Chondrocyte (in vitro differentiated cells): ENCODE data around the gene PDCD10. TPM values are rescaled to one million over a fixed set of nuclear protein-coding genes. Genes with fewer than 3 reads are reported as not detected.
A peak's percentile ranks its signal among the peaks of the same experiment; 100 is the strongest.

Experiments used
- DNase-seq: peaks from one replicate; pipeline ENCODE4 v3.0.0; 2021; ENCODE audit warnings: mixed read lengths, low spot score
- H3K27ac Mint-ChIP-seq: one replicate; pipeline ENCODE4 v1.8.0; 2021; ENCODE audit warnings: mild to moderate bottlenecking, moderate library complexity, mixed read lengths; ENCODE audit not compliant: unreplicated experiment
- H3K27me3 Mint-ChIP-seq: 2 replicates; pipeline ENCODE4 v1.8.0; 2021; ENCODE audit warnings: low read depth, mixed read lengths
- H3K36me3 Mint-ChIP-seq: 2 replicates; pipeline ENCODE4 v1.8.0; 2021; ENCODE audit warnings: low read depth, mixed read lengths
- H3K4me1 Mint-ChIP-seq: 2 replicates; pipeline ENCODE4 v1.8.0; 2021; ENCODE audit warnings: low read depth, mild to moderate bottlenecking, mixed read lengths
- H3K4me3 Mint-ChIP-seq: one replicate; pipeline ENCODE4 v1.8.0; 2021; ENCODE audit warnings: mild to moderate bottlenecking, moderate library complexity, mixed read lengths; ENCODE audit not compliant: unreplicated experiment
- H3K9me3 Mint-ChIP-seq: 2 replicates; pipeline ENCODE4 v1.8.0; 2021; ENCODE audit warnings: low read depth, mixed read lengths
- total RNA-seq: library from RNA; stranded (reverse); gene quantifications from 3 replicates; pipeline ENCODE4 v1.2.1, GENCODE V29; 2021
- TF ChIP-seq, protein P1 (sequence below): fragments of 200-600 bp; sonication (generic); IDR thresholded peaks from 2 replicates; pipeline ENCODE4 v1.5.0; 2021; ENCODE audit warnings: antibody characterized with exemption, mild to moderate bottlenecking, moderate library complexity

Gene PDCD10
- total RNA-seq, 1 donor from 2014 or later: 37.2 TPM

DNA sequence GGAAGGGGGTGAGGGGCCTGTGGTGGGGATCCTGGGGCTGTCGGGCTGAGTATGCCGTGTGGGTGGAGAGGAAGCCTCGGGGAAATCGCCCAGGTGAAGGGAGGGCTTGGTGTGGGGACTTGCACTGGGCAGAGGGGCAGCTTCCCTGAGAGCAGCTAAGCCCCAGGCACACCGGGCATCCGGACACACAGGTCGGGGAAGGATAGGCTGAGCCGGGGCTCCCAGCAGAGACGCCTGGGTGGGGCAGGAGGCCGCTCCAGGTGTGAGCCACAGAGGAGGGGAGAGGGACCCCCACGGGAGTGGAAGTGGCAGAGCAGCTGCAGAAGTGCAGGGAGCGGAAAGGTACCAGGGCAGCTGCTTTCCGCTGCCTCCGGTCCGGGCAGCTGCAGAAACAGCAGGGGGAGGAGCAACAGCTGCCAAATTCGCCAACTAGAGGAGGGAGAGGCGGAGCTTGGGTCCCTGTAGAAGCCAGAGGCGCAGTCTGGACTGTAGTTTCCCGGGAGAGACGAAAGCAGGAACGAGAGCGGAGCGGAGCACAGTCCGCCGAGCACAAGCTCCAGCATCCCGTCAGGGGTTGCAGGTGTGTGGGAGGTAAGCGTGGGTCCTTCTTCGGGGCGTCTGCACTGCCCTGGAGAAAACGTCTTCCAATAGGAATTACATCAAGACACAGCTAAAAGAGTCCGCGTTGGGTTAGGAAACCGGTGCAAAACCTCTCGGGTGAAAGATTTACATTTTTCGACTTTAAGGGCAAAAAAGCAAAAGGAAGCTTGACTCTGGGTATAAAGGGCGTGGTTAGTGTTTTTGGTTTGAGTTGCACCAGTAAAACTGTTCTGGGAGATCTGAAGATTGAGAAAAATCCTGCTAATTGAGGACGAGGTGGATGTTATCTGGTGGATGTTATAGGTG is 794 bp upstream of the PDCD10 start, which contains the start of gene SERPINI1:
SERPINI1 (plus strand) TSS at position 489 of the 906 bp plus-strand sequence. CDS start 53,408 bp downstream, outside the sequence.
- Mint-ChIP-seq H3K27ac (no peak within 1 kb of the TSS), H3K4me1 (no peaks in the 10 kb centered on the region), H3K36me3 (no peaks in the 10 kb centered on the region), H3K27me3 (peaks cover 13% of the 10 kb centered on the region), H3K9me3 (no peaks in the 10 kb centered on the region), H3K4me3 (no peak within 1 kb of the TSS)
- TF ChIP-seq, protein P1, sequence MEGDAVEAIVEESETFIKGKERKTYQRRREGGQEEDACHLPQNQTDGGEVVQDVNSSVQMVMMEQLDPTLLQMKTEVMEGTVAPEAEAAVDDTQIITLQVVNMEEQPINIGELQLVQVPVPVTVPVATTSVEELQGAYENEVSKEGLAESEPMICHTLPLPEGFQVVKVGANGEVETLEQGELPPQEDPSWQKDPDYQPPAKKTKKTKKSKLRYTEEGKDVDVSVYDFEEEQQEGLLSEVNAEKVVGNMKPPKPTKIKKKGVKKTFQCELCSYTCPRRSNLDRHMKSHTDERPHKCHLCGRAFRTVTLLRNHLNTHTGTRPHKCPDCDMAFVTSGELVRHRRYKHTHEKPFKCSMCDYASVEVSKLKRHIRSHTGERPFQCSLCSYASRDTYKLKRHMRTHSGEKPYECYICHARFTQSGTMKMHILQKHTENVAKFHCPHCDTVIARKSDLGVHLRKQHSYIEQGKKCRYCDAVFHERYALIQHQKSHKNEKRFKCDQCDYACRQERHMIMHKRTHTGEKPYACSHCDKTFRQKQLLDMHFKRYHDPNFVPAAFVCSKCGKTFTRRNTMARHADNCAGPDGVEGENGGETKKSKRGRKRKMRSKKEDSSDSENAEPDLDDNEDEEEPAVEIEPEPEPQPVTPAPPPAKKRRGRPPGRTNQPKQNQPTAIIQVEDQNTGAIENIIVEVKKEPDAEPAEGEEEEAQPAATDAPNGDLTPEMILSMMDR: peak; percentile 10
- DNase-seq: peak; percentile 91

DNA sequence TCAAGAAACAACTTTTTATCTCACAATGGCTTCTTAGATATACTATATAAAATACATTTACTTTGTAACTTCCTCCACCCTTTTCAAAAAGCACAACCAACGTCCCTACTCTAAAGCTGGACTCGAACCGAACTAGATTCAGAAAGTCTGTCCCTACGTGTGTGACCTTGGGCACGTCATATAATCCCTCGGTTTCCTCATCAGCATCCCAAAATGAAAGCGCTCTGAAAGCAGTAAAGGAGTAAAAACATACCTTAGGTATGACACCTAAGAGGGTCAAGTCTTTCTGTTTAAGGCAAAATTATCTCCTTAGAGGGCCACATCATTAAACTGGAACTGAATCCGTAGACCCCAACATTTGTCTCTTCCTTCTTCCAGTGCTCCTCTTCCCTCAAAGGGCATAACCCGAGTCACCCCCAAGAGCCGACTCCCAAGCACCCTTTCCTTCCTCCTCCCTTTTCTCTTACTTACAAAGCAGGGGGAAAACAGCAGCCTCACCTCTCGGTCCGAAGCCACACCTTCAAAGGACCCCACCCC is 663 bp downstream of the PDCD10 start:
- Mint-ChIP-seq H3K27me3 (peaks cover 13% of the 10 kb centered on the region), H3K4me1 (peaks cover 3% of the 10 kb centered on the region), H3K9me3 (no peaks in the 10 kb centered on the region), H3K4me3 (no peak overlapping the region), H3K27ac (no peak overlapping the region), H3K36me3 (no peaks in the 10 kb centered on the region)
- no peak for DNase-seq
- TF ChIP-seq, protein P1: no peak

DNA sequence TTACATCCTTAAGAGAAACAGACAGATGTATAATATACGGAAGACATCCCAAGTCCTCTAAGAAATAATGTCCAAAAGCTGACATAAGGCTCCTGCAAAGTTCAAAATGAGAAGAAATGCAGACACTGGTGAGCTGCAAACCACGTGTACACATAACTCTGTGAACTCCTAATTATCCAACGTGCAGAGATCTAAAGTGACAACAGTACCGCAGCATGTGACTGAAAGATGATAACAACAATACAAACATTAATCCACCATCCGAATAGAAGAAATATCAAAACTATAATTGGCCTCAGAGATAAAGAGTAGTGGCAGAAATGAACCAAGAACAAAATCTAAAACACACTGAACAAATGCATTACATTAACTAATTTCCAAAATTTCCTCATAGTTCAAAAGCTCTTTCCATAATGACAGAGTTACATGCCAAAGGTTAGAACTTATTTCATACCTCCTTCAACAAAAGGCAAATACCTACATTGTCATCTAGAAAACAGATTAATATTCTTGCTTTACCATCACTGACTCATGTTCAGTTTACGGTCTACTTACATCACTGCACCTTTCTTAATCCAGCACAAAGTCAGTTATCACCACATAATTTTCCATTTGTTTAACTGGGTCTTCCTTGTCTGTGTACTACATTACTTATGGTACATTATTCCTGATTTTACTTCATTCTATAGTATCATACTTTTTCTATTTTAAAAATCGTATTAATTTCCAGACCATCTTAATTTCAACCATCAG is 2.2 kb downstream of the PDCD10 start:
- Mint-ChIP-seq H3K36me3 (no peaks in the 10 kb centered on the region), H3K4me3 (peak overlapping the region; percentile 7), H3K27me3 (peaks cover 7% of the 10 kb centered on the region), H3K9me3 (no peaks in the 10 kb centered on the region), H3K27ac (no peak overlapping the region), H3K4me1 (peaks cover 18% of the 10 kb centered on the region)
- DNase-seq: no peak
- TF ChIP-seq, protein P1: no peak

DNA sequence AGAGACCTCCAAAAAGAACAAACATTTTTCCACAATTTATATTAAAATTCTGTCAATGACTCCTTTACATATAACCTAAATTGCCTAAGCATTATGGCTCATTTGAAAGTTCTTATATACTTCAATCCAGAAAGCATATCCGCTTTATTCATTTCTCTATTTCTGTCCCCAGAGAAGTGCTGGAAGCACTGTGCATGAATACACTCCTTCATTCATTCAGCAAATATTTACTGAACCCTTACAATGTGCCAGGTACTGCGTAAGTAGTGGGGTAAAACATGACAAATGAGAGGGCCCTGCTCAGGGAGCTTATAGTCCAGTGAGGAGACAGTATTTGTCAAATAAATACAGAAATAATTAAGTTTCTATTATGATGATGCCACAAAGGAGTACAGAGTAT is 3.3 kb downstream of the PDCD10 start:
- Mint-ChIP-seq H3K9me3 (no peaks in the 10 kb centered on the region), H3K27me3 (no peaks in the 10 kb centered on the region), H3K27ac (no peak overlapping the region), H3K36me3 (no peaks in the 10 kb centered on the region), H3K4me3 (no peak overlapping the region), H3K4me1 (peaks cover 19% of the 10 kb centered on the region)
- TF ChIP-seq, protein P1: no peak
- DNase-seq: no peak

DNA sequence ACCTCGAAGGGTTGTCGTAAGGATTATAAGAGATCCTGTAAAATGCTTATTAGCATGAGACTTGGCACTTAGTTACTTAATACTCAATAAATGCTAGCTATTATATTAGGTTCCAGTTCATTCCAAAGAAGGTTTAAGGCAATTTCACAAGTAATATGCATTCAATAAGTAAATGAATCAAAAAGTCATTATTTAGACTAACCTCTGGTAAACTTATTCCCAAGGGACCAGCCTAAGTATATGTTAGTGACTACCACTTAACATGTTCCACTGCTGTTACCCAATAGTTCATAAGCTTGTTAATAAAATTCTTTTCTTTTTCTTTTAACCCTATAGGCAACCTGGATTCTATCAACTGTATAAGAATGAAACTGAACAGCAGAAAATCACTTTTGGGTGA is 5.1 kb downstream of the PDCD10 start:
- Mint-ChIP-seq H3K4me1 (peaks cover 19% of the 10 kb centered on the region), H3K9me3 (no peaks in the 10 kb centered on the region), H3K27me3 (no peaks in the 10 kb centered on the region), H3K36me3 (no peaks in the 10 kb centered on the region), H3K4me3 (no peak overlapping the region), H3K27ac (no peak overlapping the region)
- TF ChIP-seq, protein P1: no peak
- no peak for DNase-seq
